ENCODE results near the gene NCAPD2.
"Not testable (repeated sequence)": the region's sequence is repeated elsewhere in the genome, so short reads cannot be mapped to it uniquely, and the experiment has no call there.

The NCAPD2 gene

DNA sequence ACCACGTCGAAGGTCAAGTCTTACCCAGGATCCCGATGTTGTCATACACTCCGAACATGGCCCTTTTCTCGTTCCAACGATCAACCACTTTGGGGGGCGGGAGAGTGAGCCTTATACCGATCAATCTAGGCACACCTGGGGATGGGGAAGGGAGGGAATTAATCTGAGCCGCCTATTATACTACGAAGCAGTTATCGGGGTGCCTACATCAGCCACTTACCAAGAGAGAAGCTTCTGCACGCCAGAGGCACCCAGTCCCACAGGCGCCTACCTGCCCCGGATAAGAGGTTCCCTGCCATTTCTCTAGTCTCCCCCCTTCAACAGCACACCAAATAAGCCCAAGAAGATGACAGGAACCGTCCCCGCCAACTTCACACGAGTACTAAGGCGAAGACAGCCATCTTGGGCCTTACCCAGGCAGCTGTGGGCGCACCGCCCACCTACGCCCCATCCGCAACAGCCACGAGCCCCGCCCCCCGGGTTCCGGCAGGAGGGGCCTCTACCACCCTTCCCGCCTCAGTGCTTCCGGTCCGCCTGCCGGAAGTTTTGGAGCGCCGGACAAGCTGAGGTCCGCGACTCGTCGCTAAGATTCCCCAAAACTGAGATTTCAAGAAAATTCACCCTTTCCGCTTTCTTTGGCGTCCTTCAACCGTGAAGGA is 935 bp upstream of the NCAPD2 start, which contains the start of gene MRPL51:
TSS of gene MRPL51 (minus strand) at position 425 of the 659 bp plus-strand sequence. CDS start at position 299, 126 bp downstream.
- DNase-seq (ENCODE audit: low read depth in 2 of 2), result peak; percentile 80 to 83

DNA sequence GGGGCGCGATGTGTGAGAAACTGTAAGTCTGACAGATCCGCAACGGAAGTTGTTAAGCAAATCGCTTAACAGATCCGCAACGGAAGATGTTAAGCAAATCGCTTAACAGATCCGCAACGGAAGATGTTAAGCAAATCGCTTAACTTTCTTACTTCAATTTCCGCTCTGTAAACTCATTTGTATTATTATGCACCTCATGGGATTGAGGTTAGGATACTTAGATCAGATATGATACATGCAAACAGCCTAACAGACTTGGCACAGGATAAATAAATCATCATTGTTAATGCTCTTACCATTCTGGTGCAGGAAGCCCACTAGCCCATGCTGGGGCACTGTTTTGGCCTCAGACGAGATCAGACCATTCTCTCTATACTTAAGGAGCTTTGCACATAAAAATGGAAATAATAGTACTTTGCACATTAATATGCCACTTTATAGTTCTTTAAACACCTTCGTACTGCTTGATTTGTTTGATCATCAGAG is 399 bp downstream of the NCAPD2 start:
- no peak for DNase-seq (ENCODE audit: low read depth in 2 of 2)

DNA sequence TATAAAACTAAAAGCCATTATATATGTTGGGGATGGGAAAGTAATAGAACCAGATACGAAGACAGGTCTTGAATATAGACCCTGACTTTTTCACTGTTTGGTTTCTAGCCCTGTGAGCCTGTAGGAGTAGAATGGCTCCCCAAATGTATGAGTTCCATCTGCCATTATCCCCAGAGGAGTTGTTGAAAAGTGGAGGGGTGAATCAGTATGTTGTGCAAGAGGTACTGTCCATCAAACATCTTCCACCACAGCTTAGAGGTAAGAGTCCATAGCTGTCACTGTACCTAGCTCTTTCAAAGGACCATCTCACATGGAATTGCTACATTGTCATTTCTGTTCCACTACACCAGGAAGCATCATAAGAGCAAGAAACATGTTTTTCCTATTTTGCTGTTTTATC is 1.1 kb downstream of the NCAPD2 start:
- DNase-seq (ENCODE audit: low read depth in 2 of 2), result no peak

DNA sequence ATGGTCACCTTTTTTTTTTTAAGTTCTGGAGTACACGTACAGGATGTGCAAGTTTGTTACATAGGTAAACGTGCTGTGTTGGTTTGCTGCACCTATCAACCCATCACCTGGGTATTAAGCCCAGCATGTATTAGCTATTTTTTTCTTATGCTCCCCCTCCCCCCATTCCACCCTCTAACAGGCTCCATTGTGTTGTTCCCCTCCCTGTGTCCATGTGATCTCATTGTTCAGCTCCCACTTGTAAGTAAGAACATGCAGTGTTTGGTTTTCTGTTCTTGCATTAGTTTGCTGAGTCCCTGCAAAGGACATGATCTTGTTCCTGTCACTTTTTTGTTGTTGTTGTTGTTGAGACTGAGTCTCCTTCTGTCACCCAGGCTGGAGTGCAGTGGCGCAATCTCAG is 3.4 kb downstream of the NCAPD2 start:
- not testable (repeated sequence) for DNase-seq (ENCODE audit: low read depth in 2 of 2)

DNA sequence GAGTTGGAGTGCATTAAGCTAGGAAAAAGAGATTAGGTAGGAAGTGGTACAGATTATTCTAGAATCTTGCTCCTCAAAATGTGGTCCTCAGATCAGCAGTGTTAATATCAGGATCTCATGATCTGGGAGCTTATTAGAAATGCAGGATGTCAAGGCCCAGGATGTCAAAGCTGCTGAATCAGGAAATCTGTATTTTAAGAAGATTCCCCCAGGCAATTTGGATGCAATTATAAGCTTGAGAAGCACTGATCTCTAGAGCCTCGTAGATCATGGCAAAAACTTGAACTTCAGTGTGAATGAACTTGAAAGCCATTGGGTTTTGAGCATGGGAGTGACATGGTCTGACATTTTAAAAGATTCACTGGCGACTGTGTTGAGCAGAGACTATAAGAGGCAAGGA is 6.6 kb downstream of the NCAPD2 start:
- DNase-seq (ENCODE audit: low read depth in 2 of 2), result no peak

DNA sequence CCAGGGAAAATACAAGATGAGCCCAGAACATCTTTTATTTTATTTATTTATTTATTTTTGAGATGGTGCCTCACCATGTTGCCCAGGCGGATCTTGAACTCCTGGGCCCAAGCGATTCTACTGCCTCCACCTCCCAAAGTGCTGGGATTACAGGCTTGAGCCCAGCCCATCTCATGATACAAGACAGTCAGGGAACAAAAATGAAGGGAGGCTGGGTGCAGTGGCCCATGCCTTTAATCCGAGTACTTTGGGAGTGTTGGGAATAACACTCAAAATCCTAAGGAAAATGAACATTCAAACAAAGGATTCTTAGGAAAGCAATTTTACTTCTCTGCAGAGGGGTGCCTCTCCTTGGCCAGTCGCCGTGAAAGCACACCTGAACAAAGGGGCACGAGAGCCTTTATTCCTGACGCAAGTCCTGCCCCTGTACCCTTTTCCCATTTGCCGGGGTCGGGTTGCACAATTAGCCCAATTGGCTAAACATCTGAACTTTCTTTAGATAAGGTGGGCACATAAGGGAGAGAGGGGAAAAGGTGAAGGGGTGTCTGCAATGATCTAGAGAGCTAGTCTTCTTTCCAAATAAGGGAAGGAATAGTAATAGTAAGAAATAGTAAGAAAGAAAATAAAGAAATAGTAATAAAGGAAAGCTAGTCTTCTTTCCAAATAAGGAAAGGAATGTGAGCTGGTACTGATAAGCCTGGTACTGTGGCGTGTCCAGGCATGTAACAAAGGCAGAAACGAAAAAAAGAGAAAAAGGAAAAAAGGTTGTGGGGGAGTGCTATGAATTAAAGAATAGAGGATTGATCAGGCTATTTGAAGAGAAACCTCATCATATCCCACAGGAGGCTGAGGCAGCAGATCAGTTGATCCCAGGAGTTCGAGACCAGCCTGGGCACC is 13.4 kb downstream of the NCAPD2 start:
- no peak for DNase-seq (ENCODE audit: low read depth in 2 of 2)

DNA sequence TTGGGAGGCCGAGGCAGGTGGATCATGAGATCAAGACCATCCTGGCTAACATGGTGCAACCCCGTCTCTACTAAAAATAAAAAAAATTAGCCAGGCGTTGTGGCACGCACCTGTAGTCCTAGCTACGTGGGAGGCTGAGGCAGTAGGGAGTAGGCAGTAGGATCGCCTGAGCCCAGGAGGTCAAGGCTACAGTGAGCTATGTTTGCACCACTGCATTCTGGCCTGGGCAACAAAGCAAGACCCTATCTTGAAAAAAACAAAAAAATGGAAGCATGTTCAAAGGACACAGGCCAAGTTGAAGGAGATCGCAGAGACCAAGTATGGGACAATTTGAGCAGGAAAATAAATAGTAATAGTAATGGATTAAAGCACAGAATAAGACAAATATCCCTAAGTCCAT is 14.2 kb downstream of the NCAPD2 start:
- no peak for DNase-seq (ENCODE audit: low read depth in 2 of 2)

DNA sequence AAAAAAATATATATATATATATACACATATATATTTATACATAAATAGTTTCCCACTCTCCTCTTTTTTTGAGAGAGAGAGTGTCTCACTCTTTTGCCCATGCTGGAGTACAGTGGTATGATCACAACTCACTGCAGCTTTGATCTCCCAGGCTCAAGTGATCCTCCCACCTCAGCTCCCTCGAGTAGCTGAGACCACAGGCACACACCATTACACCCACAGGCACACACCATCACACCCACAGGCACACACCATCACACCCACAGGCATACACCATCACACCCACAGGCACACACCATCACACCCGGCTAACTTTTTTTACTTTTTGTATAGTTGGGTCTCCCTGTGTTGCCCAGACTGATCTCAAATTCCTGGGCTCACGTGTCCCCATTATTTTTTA is 26.3 kb downstream of the NCAPD2 start:
- DNase-seq (ENCODE audit: low read depth in 2 of 2), result no peak

DNA sequence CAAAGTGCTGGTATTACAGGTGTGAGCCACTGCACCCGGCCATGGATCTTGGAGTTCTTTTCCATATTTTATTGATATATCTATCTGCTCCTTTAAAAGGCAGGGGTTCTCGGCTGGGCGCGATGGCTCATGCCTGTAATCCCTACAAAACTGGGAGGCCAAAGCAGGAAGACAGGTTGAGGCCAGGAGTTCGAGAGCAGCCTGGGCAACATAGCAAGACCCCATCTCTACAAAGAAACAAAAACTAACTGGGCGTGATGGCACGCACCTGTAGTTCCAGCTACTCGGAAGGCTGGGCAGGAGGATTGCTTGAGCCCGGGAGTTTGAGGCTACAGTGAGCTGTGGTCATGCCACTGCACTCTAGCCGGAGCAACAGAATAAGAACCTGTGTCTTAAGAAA is 28.3 kb downstream of the NCAPD2 start:
- DNase-seq (ENCODE audit: low read depth in 2 of 2), result no peak

DNA sequence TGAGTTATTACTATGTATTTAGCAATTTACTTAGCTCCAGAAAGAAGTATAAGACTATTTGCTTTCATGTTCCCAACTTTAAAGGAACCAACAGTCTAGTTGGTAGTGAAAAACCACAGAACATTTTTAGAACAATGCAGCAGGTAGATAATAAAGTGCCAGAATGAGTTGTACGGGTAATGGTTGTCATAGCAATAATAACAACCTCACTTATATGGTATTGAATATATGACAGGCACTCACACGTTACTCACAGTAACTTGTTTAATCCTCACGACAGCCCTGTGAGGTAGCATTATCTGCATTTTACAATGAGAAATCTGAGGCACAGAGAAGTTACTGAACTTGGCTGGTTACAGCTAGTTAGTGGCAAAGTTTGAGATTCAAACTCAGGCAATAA is 29.8 kb downstream of the NCAPD2 start:
- no peak for DNase-seq (ENCODE audit: low read depth in 2 of 2)

DNA sequence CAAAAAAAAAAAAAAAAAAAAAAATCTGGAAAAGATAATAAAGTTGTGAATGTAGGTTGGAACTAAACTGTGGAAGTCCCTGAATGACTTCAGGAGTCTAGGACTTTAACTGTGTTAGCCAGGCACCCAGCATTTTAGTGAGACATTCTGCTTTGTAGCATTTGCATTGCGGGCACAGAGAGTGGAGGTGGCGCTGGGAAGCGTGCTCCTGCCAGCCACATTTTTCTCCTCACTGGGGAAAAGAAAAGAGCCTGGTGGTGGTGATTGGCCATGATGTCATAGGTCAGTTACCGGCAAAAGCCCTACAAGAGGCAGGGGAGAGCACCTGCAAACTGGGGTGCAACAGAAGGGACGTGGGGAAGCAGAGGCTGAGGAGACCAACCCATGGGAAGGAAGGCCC is 30.7 kb downstream of the NCAPD2 start:
- DNase-seq (ENCODE audit: low read depth in 2 of 2), result no peak

DNA sequence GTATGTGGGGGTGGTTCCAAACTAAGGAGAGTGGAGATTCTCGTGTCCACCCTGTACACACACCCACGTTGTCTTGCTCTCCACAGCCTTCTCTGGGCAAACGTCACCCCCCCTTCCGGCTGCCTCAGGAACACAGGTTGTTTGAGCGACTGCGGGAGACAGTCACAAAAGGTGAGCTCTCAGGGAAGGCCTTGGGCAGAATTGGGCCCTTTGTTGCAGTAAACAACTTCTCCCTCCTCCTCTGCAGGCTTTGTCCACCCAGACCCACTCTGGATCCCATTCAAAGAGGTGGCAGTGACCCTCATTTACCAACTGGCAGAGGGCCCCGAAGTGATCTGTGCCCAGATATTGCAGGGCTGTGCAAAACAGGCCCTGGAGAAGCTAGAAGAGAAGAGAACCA is 32.3 kb downstream of the NCAPD2 start:
- DNase-seq (ENCODE audit: low read depth in 2 of 2), result no peak

DNA sequence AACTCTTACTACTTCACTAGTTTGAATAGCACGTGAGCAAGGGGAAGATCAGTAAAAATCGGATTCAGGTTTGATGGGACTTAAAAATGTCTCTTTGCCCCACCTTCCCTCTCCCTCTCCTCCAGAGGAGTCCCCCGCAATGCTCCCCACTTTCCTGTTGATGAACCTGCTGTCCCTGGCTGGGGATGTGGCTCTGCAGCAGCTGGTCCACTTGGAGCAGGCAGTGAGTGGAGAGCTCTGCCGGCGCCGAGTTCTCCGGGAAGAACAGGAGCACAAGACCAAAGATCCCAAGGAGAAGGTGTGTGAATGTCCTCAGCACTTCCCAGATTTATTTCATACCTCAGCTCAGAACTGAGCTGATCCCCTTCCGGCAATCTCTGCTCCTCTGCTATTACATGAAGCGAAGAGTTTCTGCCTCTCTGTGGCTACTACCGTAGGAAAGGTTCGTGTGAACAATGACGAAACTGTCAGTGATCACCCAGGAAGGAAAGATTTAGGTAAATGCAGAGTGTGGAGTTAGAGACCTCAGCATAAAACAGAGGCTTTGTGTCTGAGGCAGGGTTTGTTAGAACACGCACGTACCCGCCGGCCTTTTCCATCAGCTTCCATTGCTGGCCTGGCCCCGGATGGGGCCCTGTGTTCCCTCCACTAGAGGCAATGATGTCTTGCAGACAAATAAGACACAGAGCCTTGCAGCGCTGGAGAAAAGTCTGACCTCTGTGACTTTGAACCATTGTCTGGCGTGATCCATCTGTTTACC is 33.0 kb downstream of the NCAPD2 start:
- DNase-seq (ENCODE audit: low read depth in 2 of 2), result no peak

DNA sequence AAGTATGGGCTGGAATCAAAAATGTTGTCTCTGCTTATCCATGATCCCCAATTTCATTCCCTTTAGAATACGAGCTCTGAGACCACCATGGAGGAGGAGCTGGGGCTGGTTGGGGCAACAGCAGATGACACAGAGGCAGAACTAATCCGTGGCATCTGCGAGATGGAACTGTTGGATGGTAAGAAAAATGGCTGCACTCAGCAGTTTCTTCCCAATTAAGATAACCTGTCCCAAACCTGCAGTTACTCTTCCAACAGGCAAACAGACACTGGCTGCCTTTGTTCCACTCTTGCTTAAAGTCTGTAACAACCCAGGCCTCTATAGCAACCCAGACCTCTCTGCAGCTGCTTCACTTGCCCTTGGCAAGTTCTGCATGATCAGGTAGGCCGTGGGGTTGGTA is 33.8 kb downstream of the NCAPD2 start:
- DNase-seq (ENCODE audit: low read depth in 2 of 2), result no peak

DNA sequence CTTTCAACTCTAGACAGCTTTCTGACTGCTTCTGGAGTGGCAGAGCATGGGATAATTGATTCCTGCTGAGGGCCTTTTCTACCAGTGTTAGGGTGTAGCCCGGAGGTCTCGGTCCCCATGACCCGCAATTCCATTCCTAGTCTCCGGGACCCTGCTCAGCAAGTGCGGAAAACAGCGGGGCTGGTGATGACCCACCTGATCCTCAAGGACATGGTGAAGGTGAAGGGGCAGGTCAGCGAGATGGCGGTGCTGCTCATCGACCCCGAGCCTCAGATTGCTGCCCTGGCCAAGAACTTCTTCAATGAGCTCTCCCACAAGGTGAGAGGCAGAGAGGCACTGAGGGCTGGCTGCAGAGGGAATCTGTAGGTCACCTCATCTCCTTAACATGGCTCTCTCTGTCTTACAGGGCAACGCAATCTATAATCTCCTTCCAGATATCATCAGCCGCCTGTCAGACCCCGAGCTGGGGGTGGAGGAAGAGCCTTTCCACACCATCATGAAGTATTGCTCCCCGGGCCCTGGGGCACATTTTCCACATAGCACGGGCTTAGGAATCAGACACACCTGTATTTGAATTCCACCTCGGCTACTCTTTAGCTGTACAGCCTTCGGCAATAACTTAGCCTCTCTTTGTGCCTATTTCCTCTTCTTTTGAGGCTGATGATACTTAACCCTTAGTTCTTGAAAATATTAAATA is 34.8 kb downstream of the NCAPD2 start:
- DNase-seq (ENCODE audit: low read depth in 2 of 2), result no peak

DNA sequence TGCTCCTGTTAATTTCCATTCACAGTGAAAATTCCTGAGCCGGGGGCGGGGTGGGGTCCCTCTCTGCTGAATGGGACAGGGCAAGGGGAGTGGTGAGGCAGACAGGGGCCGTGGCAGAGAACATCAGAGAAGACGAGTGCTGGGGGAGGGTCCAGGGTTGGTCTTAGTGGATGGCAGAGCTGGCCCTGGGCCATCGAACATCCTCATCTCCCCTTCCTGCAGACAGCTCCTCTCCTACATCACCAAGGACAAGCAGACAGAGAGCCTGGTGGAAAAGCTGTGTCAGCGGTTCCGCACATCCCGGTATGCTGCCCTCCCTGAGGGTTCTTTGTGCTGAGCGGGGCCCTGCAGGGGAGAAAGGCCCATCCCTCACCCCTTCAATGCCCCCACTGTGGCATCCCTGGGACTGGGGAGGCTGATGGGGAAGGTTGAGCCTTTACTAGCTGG is 35.4 kb downstream of the NCAPD2 start:
- DNase-seq (ENCODE audit: low read depth in 2 of 2), result no peak

DNA sequence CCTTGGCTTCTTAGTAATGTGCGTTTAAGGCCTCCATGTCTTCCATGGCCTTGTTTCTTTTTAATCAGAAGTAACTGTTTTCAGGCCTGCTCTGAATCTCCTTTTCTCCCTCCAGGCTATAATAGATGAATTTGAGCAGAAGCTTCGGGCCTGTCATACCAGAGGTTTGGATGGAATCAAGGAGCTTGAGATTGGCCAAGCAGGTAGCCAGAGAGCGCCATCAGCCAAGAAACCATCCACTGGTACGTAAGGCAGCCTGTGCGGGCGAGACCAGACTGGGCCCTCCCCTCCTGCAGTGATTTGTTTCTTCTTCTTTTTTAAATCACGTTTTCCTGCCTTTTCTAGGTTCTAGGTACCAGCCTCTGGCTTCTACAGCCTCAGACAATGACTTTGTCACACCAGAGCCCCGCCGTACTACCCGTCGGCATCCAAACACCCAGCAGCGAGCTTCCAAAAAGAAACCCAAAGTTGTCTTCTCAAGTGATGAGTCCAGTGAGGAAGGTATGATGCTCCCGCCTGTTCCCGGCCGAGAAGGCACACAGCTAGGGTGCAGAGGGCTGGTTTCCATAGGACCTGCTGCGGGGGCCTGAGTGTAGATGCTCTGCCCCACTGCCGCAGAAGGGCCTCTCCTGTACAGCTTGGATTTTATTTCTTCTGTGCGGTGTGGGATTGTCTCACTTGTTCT is 36.8 kb downstream of the NCAPD2 start:
- DNase-seq (ENCODE audit: low read depth in 2 of 2), result no peak

DNA sequence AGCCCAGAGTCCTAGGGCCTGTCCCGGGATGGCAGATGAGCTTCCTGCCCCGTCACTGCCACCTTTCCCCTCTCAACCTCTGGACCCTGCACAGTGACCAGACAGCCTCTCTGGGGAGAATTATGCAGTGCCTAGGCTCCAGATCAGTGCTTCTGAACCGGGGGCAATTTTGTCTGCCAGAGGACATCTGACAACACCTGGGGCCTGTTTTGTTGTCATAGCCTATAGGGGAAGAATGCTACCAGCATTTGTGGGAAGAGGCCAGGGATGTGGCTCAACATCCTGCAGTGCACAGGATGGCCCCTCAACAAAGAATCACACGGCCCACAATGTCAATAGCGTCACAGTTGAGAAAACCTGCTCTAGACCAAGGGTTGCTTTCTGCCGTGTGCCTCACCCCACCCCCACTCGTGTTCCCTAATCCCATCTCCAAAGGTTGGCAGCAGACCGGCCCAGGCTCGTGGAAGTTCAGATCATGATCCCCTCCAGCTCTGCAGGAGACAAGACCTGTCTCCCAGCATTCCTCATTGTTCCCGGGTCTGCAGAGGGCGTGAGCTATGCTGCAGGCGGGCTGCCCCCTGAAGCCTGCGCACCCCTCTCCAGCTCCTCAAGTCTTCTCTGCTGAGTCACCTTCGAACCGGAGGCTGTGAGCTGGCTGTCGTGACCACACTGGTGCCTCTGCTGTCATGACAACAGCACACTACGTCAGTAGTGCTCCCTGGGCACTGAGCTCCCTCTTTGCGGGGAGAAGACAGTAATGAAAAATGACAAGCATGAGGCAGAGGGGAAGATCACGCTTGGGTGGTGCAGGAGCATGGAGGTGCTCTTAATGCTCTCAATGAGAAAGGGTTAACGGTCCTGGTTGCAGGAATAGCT is 38.4 kb downstream of the NCAPD2 start:
- peak; percentile 93 to 94 for DNase-seq (ENCODE audit: low read depth in 2 of 2)

DNA sequence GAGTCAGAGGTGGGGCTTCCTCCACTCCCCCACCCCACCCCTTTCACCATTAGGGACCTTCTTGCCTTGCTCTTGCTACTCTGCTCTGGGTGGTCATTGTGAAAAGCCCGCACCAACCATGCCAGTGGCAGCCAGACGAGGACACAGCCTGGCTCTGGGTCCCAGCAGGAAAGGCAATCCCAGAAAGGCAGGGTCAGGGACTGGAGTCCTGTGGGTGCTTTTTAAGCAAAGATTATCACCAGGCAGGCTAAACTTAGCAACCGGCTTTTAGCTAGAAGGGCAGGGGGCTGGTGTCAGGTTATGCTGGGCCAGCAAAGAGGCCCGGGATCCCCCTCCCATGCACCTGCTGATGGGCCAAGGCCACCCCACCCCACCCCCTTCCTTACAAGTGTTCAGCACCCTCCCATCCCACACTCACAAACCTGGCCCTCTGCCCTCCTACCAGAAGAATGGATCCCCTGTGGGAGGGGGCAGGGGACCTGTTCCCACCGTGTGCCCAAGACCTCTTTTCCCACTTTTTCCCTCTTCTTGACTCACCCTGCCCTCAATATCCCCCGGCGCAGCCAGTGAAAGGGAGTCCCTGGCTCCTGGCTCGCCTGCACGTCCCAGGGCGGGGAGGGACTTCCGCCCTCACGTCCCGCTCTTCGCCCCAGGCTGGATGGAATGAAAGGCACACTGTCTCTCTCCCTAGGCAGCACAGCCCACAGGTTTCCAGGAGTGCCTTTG is 39.2 kb downstream of the NCAPD2 start:
- DNase-seq (ENCODE audit: low read depth in 2 of 2), result no peak

DNA sequence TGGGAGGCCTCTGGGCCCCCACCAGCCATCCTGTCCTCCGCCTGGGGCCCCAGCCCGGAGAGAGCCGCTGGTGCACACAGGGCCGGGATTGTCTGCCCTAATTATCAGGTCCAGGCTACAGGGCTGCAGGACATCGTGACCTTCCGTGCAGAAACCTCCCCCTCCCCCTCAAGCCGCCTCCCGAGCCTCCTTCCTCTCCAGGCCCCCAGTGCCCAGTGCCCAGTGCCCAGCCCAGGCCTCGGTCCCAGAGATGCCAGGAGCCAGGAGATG is 39.7 kb downstream of the NCAPD2 start:
- DNase-seq (ENCODE audit: low read depth in 2 of 2), result no peak
